Osteoblast (primary cell): Measurements from ENCODE around the gene FBN2. TPM values are rescaled to one million over a fixed set of nuclear protein-coding genes. Genes with fewer than 3 reads are reported as not detected.

Experiments used
- DNase-seq: peaks from one replicate; pipeline ENCODE4 v3.0.0; 2011; ENCODE audit warnings: low spot score, mixed read lengths; ENCODE audit not compliant: insufficient read length; ENCODE audit errors: missing footprints
- H2AFZ ChIP-seq: 2 replicates; pipeline ENCODE4 v1.6.0; 2011; ENCODE audit warnings: mild to moderate bottlenecking, low read length
- H3K27ac ChIP-seq: 2 replicates; pipeline ENCODE4 v1.5.1; 2011; ENCODE audit warnings: mild to moderate bottlenecking, low read depth, low read length, moderate library complexity
- H3K27me3 ChIP-seq: 2 replicates; pipeline ENCODE4 v1.6.0; 2012; ENCODE audit warnings: mild to moderate bottlenecking, control low read depth, inconsistent platforms, low read length, moderate library complexity; ENCODE audit not compliant: insufficient read depth
- H3K36me3 ChIP-seq: 2 replicates; pipeline ENCODE4 v1.5.1; 2011; ENCODE audit warnings: mild to moderate bottlenecking, low read length, control low read depth, moderate library complexity; ENCODE audit not compliant: insufficient read depth
- H3K4me1 ChIP-seq: 2 replicates; pipeline ENCODE4 v1.5.1; 2011; ENCODE audit warnings: mild to moderate bottlenecking, low read length, control low read depth, moderate library complexity; ENCODE audit not compliant: insufficient read depth
- H3K4me2 ChIP-seq: 2 replicates; pipeline ENCODE4 v1.6.0; 2011; ENCODE audit warnings: mild to moderate bottlenecking, low read length; ENCODE audit not compliant: insufficient read depth
- H3K4me3 ChIP-seq: fragments of 200-600 bp; sonication (generic); 3 replicates; pipeline ENCODE4 v1.5.1; 2012; ENCODE audit warnings: mild to moderate bottlenecking, low read length, inconsistent platforms; ENCODE audit not compliant: insufficient read depth
- H3K79me2 ChIP-seq: 2 replicates; pipeline ENCODE4 v1.6.0; 2012; ENCODE audit warnings: mild to moderate bottlenecking, low read length, control low read depth, inconsistent platforms; ENCODE audit not compliant: insufficient read depth
- H3K9me3 ChIP-seq: 2 replicates; pipeline ENCODE4 v1.5.1; 2011; ENCODE audit warnings: low read depth, low read length, control low read depth
- H4K20me1 ChIP-seq: 2 replicates; pipeline ENCODE4 v1.6.0; 2012; ENCODE audit warnings: mild to moderate bottlenecking, low read length, control low read depth; ENCODE audit not compliant: insufficient read depth
- total RNA-seq: library from RNA; depleted of rRNA; stranded (reverse); fragments of >200 nt; gene quantifications from 2 replicates; pipeline ENCODE4 v1.2.3, GENCODE V29; 2012
- TF ChIP-seq, protein P1 (sequence below): IDR thresholded peaks from 2 replicates; pipeline ENCODE4 v1.5.1; 2011; ENCODE audit warnings: mild to moderate bottlenecking, low read depth, low read length, moderate library complexity; ENCODE audit errors: extremely low read depth

FBN2 gene
- total RNA-seq, 1 donor: 16.6 TPM

DNA sequence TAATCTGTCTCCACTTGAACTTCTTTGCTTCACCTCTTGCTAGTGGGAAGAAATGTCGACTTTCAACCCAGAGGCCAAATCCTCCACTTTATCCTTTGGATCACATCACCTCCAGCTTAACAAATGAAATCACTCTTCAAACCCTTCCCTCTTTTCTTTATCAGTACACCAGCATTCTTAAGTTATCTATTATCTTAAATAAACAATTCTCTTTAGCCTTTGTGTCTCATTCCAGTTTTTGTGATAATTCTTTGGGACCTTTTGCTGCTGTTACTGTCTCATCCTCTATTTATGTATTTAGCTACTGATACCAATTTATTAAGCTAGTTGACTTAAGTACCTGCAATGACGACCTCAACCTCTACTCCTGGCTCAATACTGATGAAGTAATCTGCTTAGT lies 28.1 kb upstream of the FBN2 start:
- Histone ChIP-seq H3K27ac (no peak overlapping the region), H3K4me1 (no peaks in the 10 kb centered on the region), H4K20me1 (no peaks in the 10 kb centered on the region), H3K4me2 (no peak overlapping the region), H3K27me3 (no peaks in the 10 kb centered on the region), H3K79me2 (no peaks in the 10 kb centered on the region), H3K4me3 (no peak overlapping the region), H3K9me3 (no peaks in the 10 kb centered on the region), H3K36me3 (no peaks in the 10 kb centered on the region), H2AFZ (no peak overlapping the region)
- TF ChIP-seq, protein P1, sequence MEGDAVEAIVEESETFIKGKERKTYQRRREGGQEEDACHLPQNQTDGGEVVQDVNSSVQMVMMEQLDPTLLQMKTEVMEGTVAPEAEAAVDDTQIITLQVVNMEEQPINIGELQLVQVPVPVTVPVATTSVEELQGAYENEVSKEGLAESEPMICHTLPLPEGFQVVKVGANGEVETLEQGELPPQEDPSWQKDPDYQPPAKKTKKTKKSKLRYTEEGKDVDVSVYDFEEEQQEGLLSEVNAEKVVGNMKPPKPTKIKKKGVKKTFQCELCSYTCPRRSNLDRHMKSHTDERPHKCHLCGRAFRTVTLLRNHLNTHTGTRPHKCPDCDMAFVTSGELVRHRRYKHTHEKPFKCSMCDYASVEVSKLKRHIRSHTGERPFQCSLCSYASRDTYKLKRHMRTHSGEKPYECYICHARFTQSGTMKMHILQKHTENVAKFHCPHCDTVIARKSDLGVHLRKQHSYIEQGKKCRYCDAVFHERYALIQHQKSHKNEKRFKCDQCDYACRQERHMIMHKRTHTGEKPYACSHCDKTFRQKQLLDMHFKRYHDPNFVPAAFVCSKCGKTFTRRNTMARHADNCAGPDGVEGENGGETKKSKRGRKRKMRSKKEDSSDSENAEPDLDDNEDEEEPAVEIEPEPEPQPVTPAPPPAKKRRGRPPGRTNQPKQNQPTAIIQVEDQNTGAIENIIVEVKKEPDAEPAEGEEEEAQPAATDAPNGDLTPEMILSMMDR: no peak
- DNase-seq: no peak

DNA sequence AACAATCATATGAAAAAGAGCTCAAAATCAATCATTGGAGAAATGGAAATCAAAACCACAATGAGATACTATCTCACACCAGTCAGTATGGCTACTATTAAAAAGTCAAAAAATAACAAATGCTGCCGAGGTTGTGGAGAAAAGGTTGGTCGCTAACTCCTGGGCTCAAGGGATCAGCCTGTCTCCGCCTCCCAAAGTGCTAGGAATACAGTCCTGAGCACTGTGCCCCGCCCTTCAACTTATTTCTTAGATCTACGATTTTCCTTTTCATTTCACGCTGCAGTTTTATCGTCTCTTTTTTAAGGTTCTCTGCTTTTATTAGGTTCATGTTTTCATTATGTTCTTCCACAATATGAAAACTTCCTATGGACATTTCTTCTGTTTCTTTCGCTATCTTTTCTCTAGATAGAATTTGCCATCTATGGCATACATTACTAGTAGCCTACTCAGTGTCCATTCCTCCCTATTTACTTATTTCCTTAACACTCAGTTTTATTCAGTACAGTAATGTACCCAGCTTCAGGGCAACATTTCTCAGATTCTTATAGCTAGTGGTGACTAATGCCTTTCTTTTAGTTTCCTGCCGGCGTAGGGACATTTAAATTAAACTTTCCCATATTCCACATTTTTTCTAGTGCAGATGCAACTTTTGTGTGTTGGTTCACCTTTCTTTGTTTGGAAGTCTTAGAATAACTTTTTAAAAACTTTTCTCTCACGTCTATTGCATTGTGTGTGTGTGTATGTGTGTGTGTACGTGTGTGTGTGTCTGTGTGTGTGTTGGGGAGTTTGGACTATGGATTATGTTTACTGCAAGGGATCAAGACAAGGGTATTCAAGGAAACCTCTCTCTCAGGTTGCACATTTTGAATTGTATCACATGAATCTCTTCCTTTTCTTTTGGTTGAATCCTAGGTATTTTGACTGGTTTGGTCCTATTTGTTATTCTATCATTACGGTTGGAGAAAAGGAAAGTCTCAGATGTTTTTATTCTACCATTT lies 21.6 kb upstream of the FBN2 start:
- Histone ChIP-seq H3K27ac (no peak overlapping the region), H3K9me3 (no peaks in the 10 kb centered on the region), H3K36me3 (no peaks in the 10 kb centered on the region), H4K20me1 (no peaks in the 10 kb centered on the region), H3K4me2 (no peak overlapping the region), H3K79me2 (no peaks in the 10 kb centered on the region), H3K4me3 (no peak overlapping the region), H3K4me1 (no peaks in the 10 kb centered on the region), H3K27me3 (no peaks in the 10 kb centered on the region), H2AFZ (no peak overlapping the region)
- no peak for DNase-seq
- TF ChIP-seq, protein P1: no peak

DNA sequence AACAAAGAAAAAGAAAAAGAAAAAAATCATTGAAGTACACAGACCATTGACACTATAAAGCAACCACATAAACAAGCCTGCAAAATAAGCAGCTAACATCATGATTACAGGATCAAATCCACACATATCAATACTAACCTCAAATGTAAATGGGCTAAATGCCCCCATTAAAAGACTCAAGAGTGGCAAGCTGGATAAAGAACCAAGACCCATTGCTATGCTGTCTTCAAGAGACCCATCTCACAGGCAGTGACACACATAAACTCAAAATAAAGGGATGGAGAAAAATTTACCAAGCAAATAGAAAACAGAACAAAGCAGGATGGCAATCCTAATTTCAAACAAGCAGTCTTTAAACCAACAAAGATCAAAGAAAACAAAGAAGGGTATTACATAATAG lies 15.7 kb upstream of the FBN2 start:
- H3K4me2 ChIP-seq: no peak overlapping the region
- TF ChIP-seq, protein P1: no peak
- H3K4me3 ChIP-seq: no peak overlapping the region

DNA sequence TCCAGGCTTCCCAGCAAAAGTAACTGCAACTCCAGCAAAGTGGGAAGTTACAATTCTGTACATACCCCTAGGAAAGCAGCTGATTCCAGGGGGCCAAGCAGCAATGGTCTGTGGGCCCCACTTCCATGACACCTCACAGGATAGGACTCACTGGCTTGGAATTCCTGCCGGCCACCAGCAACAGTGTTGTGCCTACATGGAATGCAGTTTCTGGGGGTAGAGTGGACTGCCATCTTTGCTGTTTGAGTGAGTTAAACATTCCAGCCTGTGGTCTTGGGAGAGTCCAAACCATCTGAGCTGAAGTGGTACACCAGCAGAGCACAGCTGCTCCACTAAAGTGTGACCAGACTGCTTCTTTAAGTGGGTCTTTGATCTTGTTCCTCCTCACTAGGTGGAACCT lies 13.4 kb upstream of the FBN2 start:
- H4K20me1 ChIP-seq: no peaks in the 10 kb centered on the region

More for the DNA sequence above, 15.7 kb upstream of the FBN2 start:
- Histone ChIP-seq H3K27me3 (no peaks in the 10 kb centered on the region), H3K36me3 (no peaks in the 10 kb centered on the region), H2AFZ (no peak overlapping the region), H3K79me2 (no peaks in the 10 kb centered on the region), H3K4me1 (no peaks in the 10 kb centered on the region), H3K9me3 (peaks cover 3% of the 10 kb centered on the region), H4K20me1 (no peaks in the 10 kb centered on the region), H3K27ac (no peak overlapping the region)
- no peak for DNase-seq

More for the DNA sequence above, 13.4 kb upstream of the FBN2 start:
- Histone ChIP-seq H3K36me3 (no peaks in the 10 kb centered on the region), H3K4me2 (no peak overlapping the region), H3K27me3 (no peaks in the 10 kb centered on the region), H2AFZ (no peak overlapping the region), H3K4me1 (no peaks in the 10 kb centered on the region), H3K27ac (no peak overlapping the region), H3K9me3 (peaks cover 3% of the 10 kb centered on the region), H3K4me3 (no peak overlapping the region), H3K79me2 (no peaks in the 10 kb centered on the region)
- DNase-seq: no peak
- TF ChIP-seq, protein P1: no peak
